KMS-11 (cell line): ENCODE results near the gene DBNL.

Experiments
- H2AFZ ChIP-seq: fragments of 200-600 bp; sonication (generic); 2 replicates; pipeline ENCODE4 v1.6.1; 2016; ENCODE audit warnings: antibody characterized with exemption, mixed run types, low read depth
- H3K27ac ChIP-seq: fragments of 200-600 bp; sonication (generic); 2 replicates; pipeline ENCODE4 v1.6.1; 2016; ENCODE audit warnings: mild to moderate bottlenecking, mixed run types
- H3K27me3 ChIP-seq: fragments of 200-600 bp; sonication (generic); 2 replicates; pipeline ENCODE4 v1.6.1; 2017; ENCODE audit warnings: mild to moderate bottlenecking, low read depth, mixed run types, moderate library complexity; ENCODE audit not compliant: insufficient read depth
- H3K36me3 ChIP-seq: fragments of 200-600 bp; sonication (generic); 2 replicates; pipeline ENCODE4 v1.6.1; 2017; ENCODE audit warnings: mild to moderate bottlenecking, mixed run types; ENCODE audit not compliant: insufficient read depth
- H3K4me1 ChIP-seq: fragments of 200-600 bp; sonication (generic); 2 replicates; pipeline ENCODE4 v1.6.1; 2016; ENCODE audit warnings: mild to moderate bottlenecking, low read depth, mixed run types; ENCODE audit not compliant: poor library complexity, severe bottlenecking
- H3K4me2 ChIP-seq: fragments of 200-600 bp; sonication (generic); 2 replicates; pipeline ENCODE4 v1.7.0; 2016; ENCODE audit warnings: mild to moderate bottlenecking, mixed run types
- H3K4me3 ChIP-seq: fragments of 200-600 bp; sonication (generic); IDR thresholded peaks from 2 replicates; pipeline ENCODE4 v1.6.1; 2017; ENCODE audit warnings: low read depth, low read length, mixed read lengths; ENCODE audit not compliant: insufficient read depth
- H3K79me2 ChIP-seq: fragments of 200-600 bp; sonication (generic); 2 replicates; pipeline ENCODE4 v1.6.1; 2016; ENCODE audit warnings: low read depth, mixed run types; ENCODE audit not compliant: insufficient read depth
- H3K9ac ChIP-seq: fragments of 200-600 bp; sonication (generic); 2 replicates; pipeline ENCODE4 v1.6.1; 2016; ENCODE audit warnings: mild to moderate bottlenecking, mixed run types
- H4K20me1 ChIP-seq: fragments of 200-600 bp; sonication (generic); 2 replicates; pipeline ENCODE4 v1.6.1; 2016; ENCODE audit warnings: mild to moderate bottlenecking, mixed run types; ENCODE audit not compliant: insufficient read depth
- CTCF ChIP-seq: fragments of 200-600 bp; sonication (generic); conservative IDR thresholded peaks from 2 replicates; pipeline ENCODE4 v1.6.1; 2017; ENCODE audit warnings: low read depth, mild to moderate bottlenecking, antibody characterized with exemption, low read length, moderate library complexity, mixed read lengths

Gene DBNL

GRCh38 chr7:44074349-44074695 is 29.8 kb downstream of the DBNL start:
- no peaks in the 10 kb centered on the region for H3K79me2 ChIP-seq

GRCh38 chr7:44075296-44076075 is 31.0 kb downstream of the DBNL start:
- Histone ChIP-seq H3K4me3 (no peak overlapping the region), H3K27ac (no peak overlapping the region), H3K79me2 (no peaks in the 10 kb centered on the region), H3K27me3 (no peaks in the 10 kb centered on the region), H3K9ac (no peak overlapping the region), H2AFZ (no peak overlapping the region), H3K4me2 (no peak overlapping the region), H4K20me1 (no peaks in the 10 kb centered on the region), H3K4me1 (peaks cover 8% of the 10 kb centered on the region), H3K36me3 (no peaks in the 10 kb centered on the region)
- TF ChIP-seq CTCF, result no peak

More at GRCh38 chr7:44074349-44074695, 29.8 kb downstream of the DBNL start:
- Histone ChIP-seq H3K4me3 (no peak overlapping the region), H3K4me1 (peaks cover 8% of the 10 kb centered on the region), H2AFZ (no peak overlapping the region), H3K9ac (no peak overlapping the region), H3K27me3 (no peaks in the 10 kb centered on the region), H3K36me3 (no peaks in the 10 kb centered on the region), H4K20me1 (no peaks in the 10 kb centered on the region), H3K27ac (no peak overlapping the region), H3K4me2 (no peak overlapping the region)
- no peak for TF ChIP-seq CTCF

GRCh38 chr7:44076101-44076895 is 31.8 kb downstream of the DBNL start:
- Histone ChIP-seq H3K4me1 (peaks cover 1% of the 10 kb centered on the region), H4K20me1 (no peaks in the 10 kb centered on the region), H3K27ac (no peak overlapping the region), H3K4me2 (no peak overlapping the region), H3K9ac (no peak overlapping the region), H3K27me3 (no peaks in the 10 kb centered on the region), H2AFZ (no peak overlapping the region), H3K79me2 (no peaks in the 10 kb centered on the region), H3K36me3 (no peaks in the 10 kb centered on the region), H3K4me3 (no peak overlapping the region)
- no peak for TF ChIP-seq CTCF

GRCh38 chr7:44077061-44077460 is 32.6 kb downstream of the DBNL start:
- TF ChIP-seq CTCF, result no peak
- H4K20me1 ChIP-seq, result no peaks in the 10 kb centered on the region
- H3K27me3 ChIP-seq, result no peaks in the 10 kb centered on the region
- no peak overlapping the region for H2AFZ ChIP-seq
- no peaks in the 10 kb centered on the region for H3K79me2 ChIP-seq
- H3K36me3 ChIP-seq, result no peaks in the 10 kb centered on the region
- H3K4me1 ChIP-seq, result no peaks in the 10 kb centered on the region
- H3K27ac ChIP-seq, result no peak overlapping the region
- H3K4me3 ChIP-seq, result no peak overlapping the region
- H3K9ac ChIP-seq, result no peak overlapping the region
- no peak overlapping the region for H3K4me2 ChIP-seq
